VCaP (cell line): ENCODE data around the gene STK35.

Experiments
- H3K27ac ChIP-seq: fragments of 450-650 bp; 2 replicates; pipeline ENCODE4 v1.5.1; 2017
- CTCF ChIP-seq: fragments of 450-650 bp; conservative IDR thresholded peaks from 2 replicates; pipeline ENCODE4 v1.5.1; 2017; ENCODE audit warnings: mild to moderate bottlenecking, moderate library complexity

Gene STK35

GRCh38 chr20:2066461-2067122, 35.0 kb upstream of the STK35 start:
- no peak for TF ChIP-seq CTCF
- H3K27ac ChIP-seq: no peak overlapping the region

- TF ChIP-seq CTCF: no peak
- H3K27ac ChIP-seq: no peak overlapping the region
Measured at GRCh38 chr20:2080532-2081224, 20.9 kb upstream of the STK35 start.

GRCh38 chr20:2084703-2085102, 16.9 kb upstream of the STK35 start:
- no peak overlapping the region for H3K27ac ChIP-seq
- no peak for TF ChIP-seq CTCF

- H3K27ac ChIP-seq: peak overlapping the region; percentile 80; the same call in 1 of the 2 replicates
- TF ChIP-seq CTCF: peak; percentile 38
Measured at GRCh38 chr20:2086177-2086979, 15.2 kb upstream of the STK35 start.

- TF ChIP-seq CTCF: no peak
- H3K27ac ChIP-seq: peak overlapping the region; percentile 80; the same call in 1 of the 2 replicates
Measured at GRCh38 chr20:2086980-2087377, 14.6 kb upstream of the STK35 start.

- H3K27ac ChIP-seq: peak overlapping the region; percentile 80
- TF ChIP-seq CTCF: no peak
Measured at GRCh38 chr20:2088891-2089290, 12.7 kb upstream of the STK35 start.

GRCh38 chr20:2089447-2089846, 12.2 kb upstream of the STK35 start:
- TF ChIP-seq CTCF: no peak
- H3K27ac ChIP-seq: peak overlapping the region; percentile 80
